C4-2B (cell line): ENCODE results near the gene R3HDM2.

ENCODE experiments used
- CTCF ChIP-seq: fragments of 450-650 bp; conservative IDR thresholded peaks from 2 replicates; pipeline ENCODE4 v1.5.1; 2017; ENCODE audit warnings: mild to moderate bottlenecking
- ZFX ChIP-seq: fragments of 450-650 bp; IDR thresholded peaks from 2 replicates; pipeline ENCODE4 v1.6.1; 2017

GRCh38 chr12:57474430-57474829 is 43.6 kb upstream of the R3HDM2 start:
- no peak for TF ChIP-seq CTCF
- no peak for TF ChIP-seq ZFX
